PC-9 (cell line): ENCODE results near the gene COL27A1. TPM values are rescaled to one million over a fixed set of nuclear protein-coding genes. Genes with fewer than 3 reads are reported as not detected.

Source experiments
- BruUV-seq: library from RNA; stranded (reverse); fragments of 400-500 nt; replicated peaks from 2 replicates; lab custom pipeline; 2021; lab: Mats Ljungman, UMichigan
- CTCF ChIA-PET: fragments of 300-600 bp; sonication (Branson Sonifier 250); formaldehyde crosslinking; loops from one replicate; lab custom pipeline; 2022; ENCODE audit warnings: antibody characterized with exemption; lab: Charles Lee
- POLR2A ChIA-PET: fragments of 300-600 bp; sonication (Branson Sonifier 250); formaldehyde crosslinking; loops from one replicate; lab custom pipeline; 2022; ENCODE audit warnings: antibody characterized with exemption; ENCODE audit not compliant: unreplicated experiment; lab: Charles Lee
- DNase-seq, 2 experiments: peaks; one replicate each; pipeline versions ENCODE4 v3.0.0 to v3.0.0-alpha.2; 2015 to 2022; ENCODE audit warnings: mixed read lengths in 1 of 2
- H2AFZ ChIP-seq: fragments of 200-600 bp; sonication (generic); 2 replicates; pipeline ENCODE4 v1.8.1; 2017; ENCODE audit warnings: antibody characterized with exemption
- H3F3A ChIP-seq: fragments of 200-600 bp; sonication (generic); 2 replicates; pipeline ENCODE4 v1.8.1; 2017; ENCODE audit warnings: antibody characterized with exemption, mild to moderate bottlenecking, low read depth; ENCODE audit not compliant: insufficient read depth
- H3K27ac ChIP-seq: fragments of 200-600 bp; sonication (generic); 2 replicates; pipeline ENCODE4 v1.6.1; 2016; ENCODE audit warnings: mixed run types
- H3K27me3 ChIP-seq: fragments of 200-600 bp; sonication (generic); 2 replicates; pipeline ENCODE4 v1.6.1; 2016; ENCODE audit warnings: low read depth, mixed run types; ENCODE audit not compliant: insufficient read depth
- H3K36me3 ChIP-seq: fragments of 200-600 bp; sonication (generic); 2 replicates; pipeline ENCODE4 v1.6.1; 2016; ENCODE audit warnings: low read depth, mixed run types
- H3K4me1 ChIP-seq: fragments of 200-600 bp; sonication (generic); replicated peaks from 2 replicates; pipeline ENCODE4 v1.6.1; 2016; ENCODE audit warnings: mixed run types; ENCODE audit not compliant: insufficient read depth
- H3K4me2 ChIP-seq: fragments of 200-600 bp; sonication (generic); 2 replicates; pipeline ENCODE4 v1.6.1; 2017; ENCODE audit warnings: mixed run types
- H3K4me3 ChIP-seq: fragments of 200-600 bp; sonication (generic); 2 replicates; pipeline ENCODE4 v1.6.1; 2016; ENCODE audit warnings: mixed run types
- H3K79me2 ChIP-seq: fragments of 200-600 bp; sonication (generic); 2 replicates; pipeline ENCODE4 v1.6.1; 2017; ENCODE audit warnings: low read depth, mixed run types
- H3K9me2 ChIP-seq: fragments of 200-600 bp; sonication (generic); 2 replicates; pipeline ENCODE4 v1.8.1; 2017; ENCODE audit warnings: mild to moderate bottlenecking; ENCODE audit not compliant: insufficient read depth
- H3K9me3 ChIP-seq: fragments of 200-600 bp; sonication (generic); 2 replicates; pipeline ENCODE4 v1.8.1; 2016; ENCODE audit warnings: low read depth; ENCODE audit not compliant: insufficient read depth
- H4K20me1 ChIP-seq: fragments of 200-600 bp; sonication (generic); 2 replicates; pipeline ENCODE4 v1.8.1; 2017; ENCODE audit not compliant: insufficient read depth
- CTCF ChIP-seq: fragments of 200-600 bp; sonication (generic); conservative IDR thresholded peaks from 2 replicates; pipeline ENCODE4 v1.6.1; 2017; ENCODE audit warnings: mixed run types, antibody characterized with exemption, mild to moderate bottlenecking, moderate library complexity
- EZH2 ChIP-seq: fragments of 200-600 bp; sonication (generic); IDR thresholded peaks from 2 replicates; pipeline ENCODE4 v1.8.0; 2017; ENCODE audit warnings: antibody characterized with exemption, low read depth
- intact Hi-C: fragments of 100-400 bp; cut with micrococcal nuclease; formaldehyde crosslinking; loops from one replicate; pipeline ENCODE4 v1.10.0; 2022; ENCODE audit not compliant: unreplicated experiment
- total RNA-seq: library from RNA; stranded (reverse); gene quantifications from 2 replicates; pipeline ENCODE4 v1.2.3, GENCODE V29; 2021

The COL27A1 gene
- total RNA-seq, 1 experiment from 2014 or later, result 0.39 TPM

DNA sequence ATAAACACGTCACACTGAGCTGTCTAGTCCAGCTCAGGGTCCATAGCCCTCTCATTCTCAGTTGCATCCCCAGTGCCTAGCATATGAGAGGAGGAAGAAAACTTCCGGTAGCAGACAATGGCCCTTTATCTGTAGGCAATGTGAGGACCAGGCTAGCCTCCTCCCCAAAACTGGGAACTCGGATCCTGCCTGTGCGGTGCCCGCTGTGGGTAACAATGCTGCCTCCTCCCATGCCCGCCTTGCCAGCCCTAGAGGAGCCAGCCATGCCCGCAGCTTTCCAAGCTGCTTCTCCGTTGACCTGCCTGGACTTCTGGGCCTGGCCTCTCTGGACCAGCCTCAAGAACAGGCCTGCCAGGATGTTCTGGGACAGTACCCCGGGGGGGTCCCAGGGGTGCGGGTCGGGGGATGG lies 93.0 kb downstream of the COL27A1 start:
- TF ChIP-seq EZH2 (no peak), CTCF (no peak)
- H3K4me1 ChIP-seq, result no peaks in the 10 kb centered on the region
- POLR2A ChIA-PET, result no interaction called here
- no peaks in the 10 kb centered on the region for H3K9me3 ChIP-seq
- no peaks in the 10 kb centered on the region for H3K9me2 ChIP-seq
- no peak for DNase-seq
- no peaks in the 10 kb centered on the region for H4K20me1 ChIP-seq
- peaks cover 20% of the 10 kb centered on the region for H3K27me3 ChIP-seq
- H2AFZ ChIP-seq, result no peak overlapping the region
- CTCF ChIA-PET, result no interaction called here
- no peak overlapping the region for H3K4me3 ChIP-seq
- no peak overlapping the region for H3K27ac ChIP-seq
- no TSS peak for BruUV-seq
- H3K36me3 ChIP-seq, result no peaks in the 10 kb centered on the region
- intact Hi-C loops, result no loop called here
- no peaks in the 10 kb centered on the region for H3K79me2 ChIP-seq
- H3F3A ChIP-seq, result no peaks in the 10 kb centered on the region
- H3K4me2 ChIP-seq, result no peak overlapping the region

DNA sequence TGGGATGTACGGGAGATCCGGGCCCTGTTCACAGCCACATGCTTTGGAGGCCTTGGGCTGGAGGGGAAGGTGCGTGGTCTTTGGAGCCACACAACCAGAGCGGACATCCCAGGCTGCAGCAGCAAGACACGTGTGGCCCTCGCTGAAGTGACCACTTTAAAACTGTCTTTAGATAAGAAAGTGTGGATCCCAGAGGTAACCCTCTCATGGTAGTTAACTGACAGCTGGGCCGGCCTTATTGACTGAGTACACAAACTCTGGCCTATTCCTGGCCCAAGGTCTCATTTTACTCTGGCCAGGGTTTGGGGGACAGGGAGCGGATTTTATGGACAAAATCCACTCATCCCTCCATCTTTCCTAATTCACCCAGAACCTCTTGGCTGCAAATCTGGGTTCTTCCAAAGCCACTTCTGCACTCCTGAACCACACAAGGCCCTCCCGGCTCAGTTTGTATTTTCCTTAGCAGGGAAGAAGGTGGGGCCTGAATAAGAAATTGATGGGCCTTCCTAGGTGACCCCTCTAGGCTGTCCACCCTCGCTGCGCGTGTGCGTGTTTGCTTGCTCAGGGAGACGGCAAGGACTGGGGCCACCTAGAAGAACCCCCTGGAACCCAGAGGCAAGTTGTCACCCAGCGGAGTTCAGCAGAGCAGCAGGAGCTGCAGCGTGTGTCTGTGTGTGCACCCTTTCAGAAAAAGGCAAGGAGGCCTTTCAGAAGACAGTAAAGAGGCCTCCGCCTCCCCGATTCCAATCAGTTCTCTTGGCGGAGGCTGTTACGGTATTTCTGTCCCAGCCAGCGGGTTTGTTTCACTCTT lies 94.3 kb downstream of the COL27A1 start:
- H3K4me3 ChIP-seq, result no peak overlapping the region
- H2AFZ ChIP-seq, result no peak overlapping the region

GRCh38 chr9:114250235-114250568 lies 94.9 kb downstream of the COL27A1 start:
- H3K9me2 ChIP-seq, result no peaks in the 10 kb centered on the region
- no peaks in the 10 kb centered on the region for H3K36me3 ChIP-seq
- no TSS peak for BruUV-seq
- no peak overlapping the region for H3K4me3 ChIP-seq
- no peaks in the 10 kb centered on the region for H3K79me2 ChIP-seq
- ChIA-PET POLR2A (no interaction called here), CTCF (no interaction called here)
- no peaks in the 10 kb centered on the region for H4K20me1 ChIP-seq
- no peak for DNase-seq
- no peaks in the 10 kb centered on the region for H3K4me1 ChIP-seq
- H3K9me3 ChIP-seq, result no peaks in the 10 kb centered on the region
- intact Hi-C loops, result no loop called here
- H3K27me3 ChIP-seq, result peaks cover 37% of the 10 kb centered on the region
- no peak overlapping the region for H3K4me2 ChIP-seq
- no peak for TF ChIP-seq EZH2
- no peak for TF ChIP-seq CTCF
- H3K27ac ChIP-seq, result no peak overlapping the region
- H2AFZ ChIP-seq, result no peak overlapping the region
- no peaks in the 10 kb centered on the region for H3F3A ChIP-seq

More for the DNA sequence above, 94.3 kb downstream of the COL27A1 start:
- H3K79me2 ChIP-seq, result no peaks in the 10 kb centered on the region
- ChIA-PET POLR2A (no interaction called here), CTCF (no interaction called here)
- no peaks in the 10 kb centered on the region for H3K36me3 ChIP-seq
- peaks cover 32% of the 10 kb centered on the region for H3K27me3 ChIP-seq
- H3K4me2 ChIP-seq, result no peak overlapping the region
- no peaks in the 10 kb centered on the region for H3K9me3 ChIP-seq
- no TSS peak for BruUV-seq
- TF ChIP-seq EZH2, result no peak
- TF ChIP-seq CTCF, result no peak
- H3K4me1 ChIP-seq, result no peaks in the 10 kb centered on the region
- intact Hi-C loops, result no loop called here
- H3K27ac ChIP-seq, result no peak overlapping the region
- no peaks in the 10 kb centered on the region for H4K20me1 ChIP-seq
- DNase-seq, result no peak
- no peaks in the 10 kb centered on the region for H3K9me2 ChIP-seq
- no peaks in the 10 kb centered on the region for H3F3A ChIP-seq
